ENCODE measurements around the gene TMEM175.

Gene TMEM175
- long read RNA-seq, transcript TMEM175-202 (11 exons, 2,236 nt): minor isoform, 17 of 102 reads
- long read RNA-seq, transcript TMEM175-201 (11 exons, 1,860 nt): major isoform, 30 of 102 reads
- long read RNA-seq, transcript TMEM175-212 (9 exons, 1,399 nt): minor isoform, 5 of 102 reads
- long read RNA-seq, partial matches to known transcripts: 0 of 102 reads
- long read RNA-seq, other reads (novel, unspliced or antisense): 47 of 102 reads

- TF ChIP-seq POLR2AphosphoS5 (IDR thresholded peaks at IDR 0.05; ENCODE audit: low read depth) (peak; percentile 61; the same call in 1 of the 2 replicates), REST (IDR thresholded peaks at IDR 0.05; ENCODE audit: insufficient replicate concordance, low read depth) (no peak), SPI1 (IDR thresholded peaks at IDR 0.05; ENCODE audit: borderline replicate concordance, low read depth) (peak; percentile 69; the same call in 1 of the 2 replicates), GABPA (IDR thresholded peaks at IDR 0.05; ENCODE audit: low read depth) (peak; percentile 63; the same call in 1 of the 2 replicates), CTCF (IDR thresholded peaks at IDR 0.05; ENCODE audit: insufficient read depth, low read length) (no peak)
- DNase-seq (ENCODE audit: low read depth in 1 of 2, low spot score in 1 of 2): peak; percentile 91 to 94
- peak within 1 kb of the TSS; percentile 98 for H3K4me3 ChIP-seq (replicated peaks; ENCODE audit: insufficient read depth, low read length)
- H3K27ac ChIP-seq (replicated peaks): peak within 1 kb of the TSS; percentile 80
- H3K27me3 ChIP-seq (ENCODE audit: insufficient read depth, poor library complexity, severe bottlenecking): no peaks in the 10 kb centered on the region
Observed at GRCh38 chr4:931960-932712, at the start of gene TMEM175, which contains the start of gene GAK. Gene TMEM175, plus strand, starts transcription at chr4:932460. Its CDS starts 15,280 bp downstream, at chr4:947740. Gene GAK, minus strand, starts transcription at chr4:932316. Its CDS starts 129 bp downstream, at chr4:932187.

- H3K27me3 ChIP-seq (ENCODE audit: insufficient read depth, poor library complexity, severe bottlenecking): no peaks in the 10 kb centered on the region
- no peak overlapping the region for H3K4me3 ChIP-seq (replicated peaks; ENCODE audit: insufficient read depth, low read length)
- TF ChIP-seq GABPA (IDR thresholded peaks at IDR 0.05; ENCODE audit: low read depth) (no peak), POLR2AphosphoS5 (IDR thresholded peaks at IDR 0.05; ENCODE audit: low read depth) (no peak), REST (IDR thresholded peaks at IDR 0.05; ENCODE audit: insufficient replicate concordance, low read depth) (no peak), SPI1 (IDR thresholded peaks at IDR 0.05; ENCODE audit: borderline replicate concordance, low read depth) (no peak), CTCF (IDR thresholded peaks at IDR 0.05; ENCODE audit: insufficient read depth, low read length) (no peak)
- no peak overlapping the region for H3K27ac ChIP-seq (replicated peaks)
- no peak for DNase-seq (ENCODE audit: low read depth in 1 of 2, low spot score in 1 of 2)
Observed at GRCh38 chr4:882646-883045, 49.6 kb upstream of the TMEM175 start.

- Histone ChIP-seq H3K27ac (replicated peaks) (no peak overlapping the region), H3K27me3 (ENCODE audit: insufficient read depth, poor library complexity, severe bottlenecking) (no peaks in the 10 kb centered on the region), H3K4me3 (replicated peaks; ENCODE audit: insufficient read depth, low read length) (no peak overlapping the region)
- no peak for DNase-seq (ENCODE audit: low read depth in 1 of 2, low spot score in 1 of 2)
- no peak for TF ChIP-seq GABPA (IDR thresholded peaks at IDR 0.05; ENCODE audit: low read depth)
- TF ChIP-seq POLR2AphosphoS5 (IDR thresholded peaks at IDR 0.05; ENCODE audit: low read depth): no peak
- no peak for TF ChIP-seq REST (IDR thresholded peaks at IDR 0.05; ENCODE audit: insufficient replicate concordance, low read depth)
- TF ChIP-seq CTCF (IDR thresholded peaks at IDR 0.05; ENCODE audit: insufficient read depth, low read length): no peak
- TF ChIP-seq SPI1 (IDR thresholded peaks at IDR 0.05; ENCODE audit: borderline replicate concordance, low read depth): no peak
Observed at GRCh38 chr4:883377-884095, 48.7 kb upstream of the TMEM175 start.

Measured in HL-60 (cell line).